ENCODE data around the gene TEAD4.

DNA sequence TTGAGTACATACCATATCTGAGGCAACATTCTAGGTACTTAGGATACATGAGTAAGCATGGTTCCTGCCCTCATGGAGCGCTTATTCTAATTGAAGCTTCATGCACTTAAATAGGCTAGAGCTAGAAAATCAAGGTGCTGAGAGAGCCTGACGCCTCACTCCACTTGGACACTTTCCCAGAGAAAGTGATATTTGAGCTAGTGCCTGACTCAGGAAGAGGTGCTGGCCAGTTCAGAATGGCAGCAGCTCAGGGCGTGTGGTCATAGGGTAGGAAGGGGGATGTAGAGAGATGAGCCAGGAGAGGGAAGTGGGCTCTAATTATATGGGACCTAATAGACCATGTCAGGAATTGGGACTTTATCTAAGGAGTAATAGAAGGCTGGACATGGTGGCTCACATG is 35.2 kb upstream of the TEAD4 start:
- TF ChIP-seq, protein P1, sequence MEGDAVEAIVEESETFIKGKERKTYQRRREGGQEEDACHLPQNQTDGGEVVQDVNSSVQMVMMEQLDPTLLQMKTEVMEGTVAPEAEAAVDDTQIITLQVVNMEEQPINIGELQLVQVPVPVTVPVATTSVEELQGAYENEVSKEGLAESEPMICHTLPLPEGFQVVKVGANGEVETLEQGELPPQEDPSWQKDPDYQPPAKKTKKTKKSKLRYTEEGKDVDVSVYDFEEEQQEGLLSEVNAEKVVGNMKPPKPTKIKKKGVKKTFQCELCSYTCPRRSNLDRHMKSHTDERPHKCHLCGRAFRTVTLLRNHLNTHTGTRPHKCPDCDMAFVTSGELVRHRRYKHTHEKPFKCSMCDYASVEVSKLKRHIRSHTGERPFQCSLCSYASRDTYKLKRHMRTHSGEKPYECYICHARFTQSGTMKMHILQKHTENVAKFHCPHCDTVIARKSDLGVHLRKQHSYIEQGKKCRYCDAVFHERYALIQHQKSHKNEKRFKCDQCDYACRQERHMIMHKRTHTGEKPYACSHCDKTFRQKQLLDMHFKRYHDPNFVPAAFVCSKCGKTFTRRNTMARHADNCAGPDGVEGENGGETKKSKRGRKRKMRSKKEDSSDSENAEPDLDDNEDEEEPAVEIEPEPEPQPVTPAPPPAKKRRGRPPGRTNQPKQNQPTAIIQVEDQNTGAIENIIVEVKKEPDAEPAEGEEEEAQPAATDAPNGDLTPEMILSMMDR (conservative IDR thresholded peaks at IDR 0.05; ENCODE audit: low read depth in 2 of 2), result no peak
- no peak for TF ChIP-seq POLR2AphosphoS5 (IDR thresholded peaks at IDR 0.05; ENCODE audit: low read depth)
- TF ChIP-seq, protein P2, sequence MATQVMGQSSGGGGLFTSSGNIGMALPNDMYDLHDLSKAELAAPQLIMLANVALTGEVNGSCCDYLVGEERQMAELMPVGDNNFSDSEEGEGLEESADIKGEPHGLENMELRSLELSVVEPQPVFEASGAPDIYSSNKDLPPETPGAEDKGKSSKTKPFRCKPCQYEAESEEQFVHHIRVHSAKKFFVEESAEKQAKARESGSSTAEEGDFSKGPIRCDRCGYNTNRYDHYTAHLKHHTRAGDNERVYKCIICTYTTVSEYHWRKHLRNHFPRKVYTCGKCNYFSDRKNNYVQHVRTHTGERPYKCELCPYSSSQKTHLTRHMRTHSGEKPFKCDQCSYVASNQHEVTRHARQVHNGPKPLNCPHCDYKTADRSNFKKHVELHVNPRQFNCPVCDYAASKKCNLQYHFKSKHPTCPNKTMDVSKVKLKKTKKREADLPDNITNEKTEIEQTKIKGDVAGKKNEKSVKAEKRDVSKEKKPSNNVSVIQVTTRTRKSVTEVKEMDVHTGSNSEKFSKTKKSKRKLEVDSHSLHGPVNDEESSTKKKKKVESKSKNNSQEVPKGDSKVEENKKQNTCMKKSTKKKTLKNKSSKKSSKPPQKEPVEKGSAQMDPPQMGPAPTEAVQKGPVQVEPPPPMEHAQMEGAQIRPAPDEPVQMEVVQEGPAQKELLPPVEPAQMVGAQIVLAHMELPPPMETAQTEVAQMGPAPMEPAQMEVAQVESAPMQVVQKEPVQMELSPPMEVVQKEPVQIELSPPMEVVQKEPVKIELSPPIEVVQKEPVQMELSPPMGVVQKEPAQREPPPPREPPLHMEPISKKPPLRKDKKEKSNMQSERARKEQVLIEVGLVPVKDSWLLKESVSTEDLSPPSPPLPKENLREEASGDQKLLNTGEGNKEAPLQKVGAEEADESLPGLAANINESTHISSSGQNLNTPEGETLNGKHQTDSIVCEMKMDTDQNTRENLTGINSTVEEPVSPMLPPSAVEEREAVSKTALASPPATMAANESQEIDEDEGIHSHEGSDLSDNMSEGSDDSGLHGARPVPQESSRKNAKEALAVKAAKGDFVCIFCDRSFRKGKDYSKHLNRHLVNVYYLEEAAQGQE (IDR thresholded peaks at IDR 0.05; ENCODE audit: unreplicated experiment), result no peak
